H1 (cell line): ENCODE results near the gene RFX6. TPM values are rescaled to one million over a fixed set of nuclear protein-coding genes. Genes with fewer than 3 reads are reported as not detected.

Experiments
- CTCF ChIA-PET: fragments of 300-600 bp; sonication (Branson Sonifier 250); formaldehyde crosslinking; loops from one replicate; lab custom pipeline; 2021; ENCODE audit not compliant: partially characterized antibody; lab: Charles Lee
- POLR2A ChIA-PET: fragments of 300-600 bp; sonication (Branson Sonifier 250); formaldehyde crosslinking; loops from one replicate; lab custom pipeline; 2021; ENCODE audit warnings: inconsistent platforms; ENCODE audit not compliant: partially characterized antibody; lab: Charles Lee
- DNase-seq, 2 experiments: peaks; one replicate each; pipeline versions ENCODE4 v3.0.0 to v3.0.0-alpha.2; 2010 to 2022; ENCODE audit warnings: low spot score in 2 of 2, low read depth in 1 of 2, mixed read lengths in 1 of 2
- FAIRE-seq: peaks from 2 replicates; lab custom pipeline; 2011; peaks lifted over from hg19 to GRCh38; lab: Jason Lieb, UNC
- H2AFZ ChIP-seq: 2 replicates; pipeline ENCODE4 v1.8.1; 2012; ENCODE audit warnings: low read length, inconsistent platforms
- H2AK5ac ChIP-seq: 2 replicates; pipeline ENCODE4 v1.6.1; 2013; ENCODE audit warnings: low read depth, low read length
- H2BK120ac ChIP-seq: replicated peaks from 2 replicates; pipeline ENCODE3; 2013; ENCODE audit warnings: low read depth, low read length, inconsistent platforms
- H2BK12ac ChIP-seq: 2 replicates; pipeline ENCODE4 v1.6.1; 2013; ENCODE audit warnings: low read depth, low read length
- H2BK15ac ChIP-seq: 2 replicates; pipeline ENCODE4 v1.6.1; 2013; ENCODE audit warnings: low read length
- H2BK20ac ChIP-seq: 2 replicates; pipeline ENCODE4 v1.6.1; 2013; ENCODE audit warnings: low read length
- H2BK5ac ChIP-seq: 2 replicates; pipeline ENCODE4 v1.6.1; 2013; ENCODE audit warnings: low read depth, low read length
- H3K14ac ChIP-seq: 2 replicates; pipeline ENCODE4 v1.6.1; 2013; ENCODE audit warnings: inconsistent platforms; ENCODE audit not compliant: insufficient read length
- H3K18ac ChIP-seq: 2 replicates; pipeline ENCODE4 v1.6.1; 2013; ENCODE audit warnings: low read length; ENCODE audit errors: extremely low read depth
- H3K23ac ChIP-seq: 2 replicates; pipeline ENCODE4 v1.6.1; 2013; ENCODE audit warnings: inconsistent platforms; ENCODE audit not compliant: insufficient read length
- H3K23me2 ChIP-seq: 2 replicates; pipeline ENCODE4 v1.6.1; 2013; ENCODE audit warnings: low read depth, low read length
- H3K27ac ChIP-seq: 2 replicates; pipeline ENCODE4 v1.6.1; 2011; ENCODE audit warnings: low read depth, low read length, inconsistent platforms
- H3K27me3 ChIP-seq, 4 experiments: replicated peaks in 1 of 4; 1 replicate in 1 of 4; 2 replicates in 3 of 4; pipeline versions ENCODE4 v1.6.1 to v1.8.1; 2011 to 2013; ENCODE audit warnings: low read length in 3 of 4, mild to moderate bottlenecking in 3 of 4, inconsistent platforms in 2 of 4, mixed read lengths in 2 of 4, moderate library complexity in 1 of 4; ENCODE audit not compliant: control insufficient read depth in 3 of 4, insufficient read depth in 3 of 4; ENCODE audit errors: extremely low read depth in 1 of 4
- H3K36me3 ChIP-seq, 4 experiments: 2 replicates each; pipeline versions ENCODE4 v1.6.1 to v1.8.1; 2011 to 2013; ENCODE audit warnings: mild to moderate bottlenecking in 4 of 4, low read length in 3 of 4, moderate library complexity in 2 of 4, control low read depth in 1 of 4, inconsistent platforms in 1 of 4; ENCODE audit not compliant: insufficient read depth in 4 of 4, control insufficient read depth in 2 of 4
- H3K4ac ChIP-seq: replicated peaks from 2 replicates; pipeline ENCODE3; 2013; ENCODE audit warnings: low read length, low read depth, mixed read lengths, inconsistent platforms; ENCODE audit not compliant: insufficient read length
- H3K4me1 ChIP-seq, 4 experiments: replicated peaks in 1 of 4; 1 replicate in 1 of 4; 2 replicates in 3 of 4; pipeline versions ENCODE4 v1.6.1 to v1.8.1; 2011 to 2013; ENCODE audit warnings: low read length in 3 of 4, inconsistent platforms in 2 of 4, mixed read lengths in 1 of 4; ENCODE audit not compliant: insufficient read depth in 4 of 4, control insufficient read depth in 3 of 4
- H3K4me2 ChIP-seq, 2 experiments: 2 replicates each; pipeline versions ENCODE4 v1.6.1 to v1.8.1; 2011 to 2013; ENCODE audit warnings: low read depth in 2 of 2, low read length in 2 of 2, control low read depth in 1 of 2, inconsistent platforms in 1 of 2, mild to moderate bottlenecking in 1 of 2; ENCODE audit not compliant: insufficient read depth in 1 of 2
- H3K4me3 ChIP-seq, 4 experiments: fragments of 200-600, 300-600 bp in 1 of 4; sonication (generic), shearing (Covaris generic), sonication (Bioruptor Twin) in 1 of 4; 2 replicates each; pipeline versions ENCODE4 v1.5.1 to v1.8.1; 2011 to 2016; ENCODE audit warnings: low read length in 4 of 4, low read depth in 3 of 4, control low read depth in 2 of 4, inconsistent platforms in 2 of 4, mild to moderate bottlenecking in 2 of 4, mixed read lengths in 1 of 4, moderate library complexity in 1 of 4; ENCODE audit not compliant: insufficient read depth in 2 of 4; ENCODE audit errors: extremely low read depth in 1 of 4
- H3K56ac ChIP-seq: replicated peaks from 2 replicates; pipeline ENCODE3; 2013; ENCODE audit warnings: low read depth, mild to moderate bottlenecking, mixed read lengths, low read length, inconsistent platforms; ENCODE audit not compliant: insufficient read length
- H3K79me1 ChIP-seq: 2 replicates; pipeline ENCODE4 v1.6.1; 2013; ENCODE audit warnings: low read depth, low read length, control low read depth
- H3K79me2 ChIP-seq, 2 experiments: 2 replicates each; pipeline versions ENCODE4 v1.6.1 to v1.8.1; 2012 to 2013; ENCODE audit warnings: low read length in 2 of 2, mild to moderate bottlenecking in 2 of 2, inconsistent platforms in 1 of 2; ENCODE audit not compliant: insufficient read depth in 2 of 2, control insufficient read depth in 1 of 2
- H3K9ac ChIP-seq, 4 experiments: replicated peaks in 1 of 4; 1 replicate in 1 of 4; 2 replicates in 3 of 4; pipeline versions ENCODE4 v1.6.1 to v1.8.1; 2011 to 2013; ENCODE audit warnings: low read depth in 3 of 4, low read length in 3 of 4, control low read depth in 2 of 4, mild to moderate bottlenecking in 2 of 4, moderate library complexity in 2 of 4, inconsistent platforms in 1 of 4; ENCODE audit errors: extremely low read depth in 1 of 4
- H3K9me3 ChIP-seq, 2 experiments: 2 replicates each; pipeline versions ENCODE4 v1.6.1 to v1.8.1; 2012 to 2013; ENCODE audit warnings: mild to moderate bottlenecking in 2 of 2, moderate library complexity in 2 of 2, control low read depth in 1 of 2, inconsistent platforms in 1 of 2, low read depth in 1 of 2, low read length in 1 of 2, mixed read lengths in 1 of 2; ENCODE audit not compliant: insufficient read depth in 2 of 2
- H4K20me1 ChIP-seq, 2 experiments: replicated peaks in 1 of 2; 2 replicates each; pipeline versions ENCODE3 to v1.8.1; 2011 to 2013; ENCODE audit warnings: inconsistent platforms in 2 of 2, low read length in 2 of 2, mild to moderate bottlenecking in 1 of 2; ENCODE audit not compliant: insufficient read depth in 2 of 2, control insufficient read depth in 1 of 2
- H4K5ac ChIP-seq: 2 replicates; pipeline ENCODE4 v1.6.1; 2013; ENCODE audit warnings: low read length, low read depth, mixed read lengths, inconsistent platforms; ENCODE audit not compliant: insufficient read length
- H4K8ac ChIP-seq: 2 replicates; pipeline ENCODE4 v1.8.0; 2013; ENCODE audit warnings: mild to moderate bottlenecking, moderate library complexity, low read length, inconsistent platforms; ENCODE audit not compliant: insufficient read depth; ENCODE audit errors: extremely low read depth
- H4K91ac ChIP-seq: replicated peaks from 2 replicates; pipeline ENCODE3; 2013; ENCODE audit warnings: low read length, mixed read lengths, inconsistent platforms; ENCODE audit not compliant: insufficient read length
- JUN ChIP-seq: IDR thresholded peaks from 2 replicates; pipeline ENCODE4 v1.6.1; 2011; ENCODE audit warnings: low read depth, mild to moderate bottlenecking, improper control_type of control experiment, low read length
- POU5F1 ChIP-seq: IDR thresholded peaks from 2 replicates; pipeline ENCODE4 v1.6.1; 2011; ENCODE audit warnings: low read depth, mild to moderate bottlenecking, low read length, moderate library complexity
- SAP30 ChIP-seq: fragments of 300-600 bp; sonication (generic); IDR thresholded peaks from 2 replicates; pipeline ENCODE4 v1.7.1; 2012; ENCODE audit warnings: low read length, moderate library complexity, mild to moderate bottlenecking, inconsistent platforms; ENCODE audit not compliant: insufficient read depth, insufficient replicate concordance
- SIN3A ChIP-seq, 2 experiments: IDR thresholded peaks in 1 of 2; conservative IDR thresholded peaks in 1 of 2; 2 replicates each; pipeline ENCODE4 v1.6.1; 2011 to 2012; ENCODE audit warnings: low read length in 2 of 2, improper control_type of control experiment in 1 of 2, low read depth in 1 of 2, mild to moderate bottlenecking in 1 of 2
- YY1 ChIP-seq: IDR thresholded peaks from 2 replicates; pipeline ENCODE4 v1.6.1; 2011; ENCODE audit warnings: low read depth, mild to moderate bottlenecking, low read length
- ZNF274 ChIP-seq: IDR thresholded peaks from 2 replicates; pipeline ENCODE4 v1.7.0; 2012; ENCODE audit warnings: low read length, borderline replicate concordance; ENCODE audit errors: extremely low read depth
- WGBS, 2 experiments: shearing (Covaris generic) in 1 of 2; methylation state at CpG; one replicate each; pipeline versions ENCODE4 v1.1.6 to v1.1.7; 2013 to 2015; ENCODE audit warnings: low lambda C conversion rate in 2 of 2, mixed read lengths in 2 of 2, inconsistent platforms in 1 of 2, low coverage in 1 of 2, missing lambda C conversion rate in 1 of 2; ENCODE audit not compliant: insufficient replicate concordance in 2 of 2, insufficient coverage in 1 of 2, insufficient read length in 1 of 2; ENCODE audit errors: extremely low coverage in 1 of 2, missing lambda C conversion rate in 1 of 2; 5-methylcytosine and 5-hydroxymethylcytosine counted together
- polyA plus RNA-seq, 7 experiments: library from polyadenylated mRNA; depleted of rRNA in 3 of 7; stranded (reverse) in 5 of 7; unstranded in 2 of 7; fragments of >200 nt in 5 of 7; fragments of 200-250 nt in 2 of 7; gene quantifications; 1 replicate in 5 of 7; 2 replicates in 1 of 7; 4 replicates in 1 of 7; pipeline versions ENCODE4 v1.2.1 to v1.2.3, GENCODE V29; 2011 to 2013; ENCODE audit warnings: missing spikeins in 2 of 7, mixed read lengths in 2 of 7
- total RNA-seq: library from RNA; stranded (reverse); fragmentation: NEBNext Ultra II Directional; extraction: Animal tissue kit (Norgen Biotek cat#: 25700); gene quantifications from 2 replicates; pipeline ENCODE4 v1.2.1, GENCODE V29; 2021
- TF ChIP-seq, protein P1 (sequence below): IDR thresholded peaks from 2 replicates; pipeline ENCODE4 v1.6.1; 2012; ENCODE audit warnings: inconsistent platforms

Gene RFX6
- total and polyA plus RNA-seq, 2 of the 8 experiments (the other 6 are each of a cell fraction or from before 2014, with no cell fraction given) = not detected

DNA sequence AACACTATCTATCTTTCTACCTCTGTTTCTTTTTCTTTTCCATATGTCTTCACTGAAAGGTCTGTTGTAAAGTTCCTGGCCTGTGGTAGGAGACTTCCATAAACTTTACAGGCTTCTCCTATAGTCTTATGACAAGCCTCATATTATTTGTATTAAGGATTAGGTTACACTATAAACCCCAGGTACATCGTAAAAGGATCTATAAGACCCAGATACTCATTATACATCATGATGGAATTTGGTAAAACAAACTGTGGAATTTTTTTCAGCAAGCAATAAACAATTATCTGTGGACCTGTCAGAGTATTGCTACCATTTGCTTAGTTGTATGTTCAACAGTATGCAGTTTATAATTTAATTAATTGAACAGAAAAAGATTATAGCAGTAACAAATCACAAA is 55.5 kb downstream of the RFX6 start:
- TF ChIP-seq, protein P1, sequence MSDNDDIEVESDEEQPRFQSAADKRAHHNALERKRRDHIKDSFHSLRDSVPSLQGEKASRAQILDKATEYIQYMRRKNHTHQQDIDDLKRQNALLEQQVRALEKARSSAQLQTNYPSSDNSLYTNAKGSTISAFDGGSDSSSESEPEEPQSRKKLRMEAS = no peak
- no peak for TF ChIP-seq POU5F1
- TF ChIP-seq YY1 = no peak
- no peak for TF ChIP-seq ZNF274
- no peak for TF ChIP-seq SIN3A (conservative IDR thresholded peaks at IDR 0.05 in 1 of 2, IDR thresholded peaks at IDR 0.05 in 1 of 2; ENCODE audit: low read depth in 1 of 2, low read length in 2 of 2)
- TF ChIP-seq JUN = no peak
- TF ChIP-seq SAP30 = no peak
- Histone ChIP-seq H2BK5ac (no peak overlapping the region), H4K20me1 (no peaks in the 10 kb centered on the region), H3K27ac (no peak overlapping the region), H3K9ac (no peak overlapping the region), H3K18ac (no peak overlapping the region), H2AFZ (no peak overlapping the region), H3K4me3 (no peak overlapping the region), H3K14ac (no peak overlapping the region), H4K8ac (no peak overlapping the region), H3K23me2 (no peaks in the 10 kb centered on the region; the same call in 1 of the 2 replicates), H3K56ac (no peak overlapping the region), H2BK15ac (no peak overlapping the region), H2BK120ac (no peak overlapping the region), H3K23ac (no peak overlapping the region), H3K36me3 (no peaks in the 10 kb centered on the region), H2AK5ac (no peak overlapping the region), H2BK20ac (no peak overlapping the region), H4K91ac (no peak overlapping the region), H4K5ac (no peak overlapping the region), H2BK12ac (no peak overlapping the region), H3K27me3 (no peaks in the 10 kb centered on the region), H3K4me1 (no peaks in the 10 kb centered on the region), H3K4ac (no peak overlapping the region), H3K9me3 (no peaks in the 10 kb centered on the region), H3K79me2 (no peaks in the 10 kb centered on the region), H3K79me1 (no peaks in the 10 kb centered on the region), H3K4me2 (no peak overlapping the region)
- POLR2A ChIA-PET = no interaction called here
- no peak for DNase-seq
- CTCF ChIA-PET = interaction anchor here (1.0 to 1.6 kb wide), 2 partner anchors 8 to 10 kb away, joined by 3 read pairs; no protein-coding TSS in a partner anchor
- 85% methylated on average over 1 of the region's 1 CpG; no CpG with 5 or more reads in 1 of the 2 experiments for WGBS, 2 experiments
- no peak for FAIRE-seq
